ENCODE results near the gene ASIP. TPM values are rescaled to one million over a fixed set of nuclear protein-coding genes. Genes with fewer than 3 reads are reported as not detected.

ASIP gene
- total and polyA plus RNA-seq, 2 of the 4 experiments (the other 2 are of a cell fraction) = not detected

DNA sequence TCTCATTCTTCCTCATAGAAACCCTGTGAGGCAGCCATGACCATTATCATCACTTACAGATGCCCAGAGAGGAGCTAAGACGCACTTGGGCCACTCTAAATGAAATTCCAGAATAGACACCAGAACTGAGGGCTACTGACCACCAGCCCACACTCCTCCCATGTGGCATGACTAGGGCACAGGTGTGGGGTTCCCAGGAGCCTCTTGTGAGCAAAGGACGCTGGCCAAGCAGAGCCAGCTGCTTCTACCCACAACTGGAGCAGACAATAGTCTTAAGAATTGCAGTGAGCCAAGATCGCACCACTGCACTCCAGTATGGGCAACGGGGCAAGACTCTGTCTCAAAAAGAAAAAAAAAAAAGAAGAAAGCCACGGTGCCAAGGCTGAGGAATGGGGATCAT lies 51.9 kb downstream of the ASIP start:
- no peak overlapping the region for H3K23ac ChIP-seq (ENCODE audit: low read depth, low read length)
- no peak for TF ChIP-seq BHLHE40 (IDR thresholded peaks at IDR 0.05; ENCODE audit: low read depth, low read length)
- no peak for TF ChIP-seq MAFK (IDR thresholded peaks at IDR 0.05; ENCODE audit: low read depth, low read length)
- no peak for TF ChIP-seq SMC3 (IDR thresholded peaks at IDR 0.05; ENCODE audit: low read depth, low read length)
- TF ChIP-seq NFE2L2 (IDR thresholded peaks at IDR 0.05; ENCODE audit: low read depth, low read length) = no peak
- TF ChIP-seq RCOR1 (IDR thresholded peaks at IDR 0.05; ENCODE audit: insufficient replicate concordance, low read length) = no peak
- TF ChIP-seq, protein P1, sequence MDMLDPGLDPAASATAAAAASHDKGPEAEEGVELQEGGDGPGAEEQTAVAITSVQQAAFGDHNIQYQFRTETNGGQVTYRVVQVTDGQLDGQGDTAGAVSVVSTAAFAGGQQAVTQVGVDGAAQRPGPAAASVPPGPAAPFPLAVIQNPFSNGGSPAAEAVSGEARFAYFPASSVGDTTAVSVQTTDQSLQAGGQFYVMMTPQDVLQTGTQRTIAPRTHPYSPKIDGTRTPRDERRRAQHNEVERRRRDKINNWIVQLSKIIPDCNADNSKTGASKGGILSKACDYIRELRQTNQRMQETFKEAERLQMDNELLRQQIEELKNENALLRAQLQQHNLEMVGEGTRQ (IDR thresholded peaks at IDR 0.05; ENCODE audit: low read depth, low read length) = no peak
- no peak for TF ChIP-seq MXI1 (IDR thresholded peaks at IDR 0.05; ENCODE audit: borderline replicate concordance, low read depth, low read length)
- no peak for TF ChIP-seq CHD1 (IDR thresholded peaks at IDR 0.05; ENCODE audit: low read depth, low read length)
- no peaks in the 10 kb centered on the region for H3K4me1 ChIP-seq (ENCODE audit: control insufficient read depth, insufficient read depth, low read length)
- WGBS, 2 experiments (ENCODE audit: extremely low coverage in 2 of 2, insufficient read length in 1 of 2) = 100% methylated on average over 1 of the region's 5 CpGs; no CpG with 5 or more reads in 1 of the 2 experiments
- no peak overlapping the region for H3K14ac ChIP-seq (replicated peaks; ENCODE audit: low read depth, low read length)
- H3K4me3 ChIP-seq (ENCODE audit: insufficient read depth, low read depth, low read length) = no peak overlapping the region
- no peak overlapping the region for H3K4me2 ChIP-seq (ENCODE audit: low read depth, low read length)
- H2BK15ac ChIP-seq (ENCODE audit: low read depth, low read length) = no peak overlapping the region
- no peak overlapping the region for H3K4ac ChIP-seq (ENCODE audit: low read depth, low read length)
- H2BK5ac ChIP-seq (ENCODE audit: low read depth, low read length, poor library complexity, severe bottlenecking) = no peak overlapping the region
- H4K20me1 ChIP-seq (ENCODE audit: insufficient read depth, low read length) = peaks cover 36% of the 10 kb centered on the region; the same call in 1 of the 2 replicates
- H3K79me1 ChIP-seq (ENCODE audit: low read depth in 1 of 2, low read length in 2 of 2) = peaks cover 22 to 48% of the 10 kb centered on the region in 2 experiments
- H2AK5ac ChIP-seq (ENCODE audit: low read depth, low read length) = no peak overlapping the region
- peaks cover 55% of the 10 kb centered on the region for H3K36me3 ChIP-seq (ENCODE audit: control insufficient read depth, insufficient read depth, low read length)
- H2BK20ac ChIP-seq (ENCODE audit: low read depth, low read length) = no peak overlapping the region
- intact Hi-C loops (cut with micrococcal nuclease) (no loop called here), dilution Hi-C loops (cut with HindIII; ENCODE audit: low sequenced_read_pairs, unreplicated experiment) (no loop called here), in situ Hi-C loops (cut with MboI; ENCODE audit: low sequenced_read_pairs) (no loop called here)
- H2BK120ac ChIP-seq (ENCODE audit: low read depth, low read length) = no peak overlapping the region
- DNase-seq = no peak
- BruUV-seq (replicated peaks) = no TSS peak
- H3K56ac ChIP-seq (ENCODE audit: extremely low read depth, insufficient read depth, low read length) = no peak overlapping the region
- H3K18ac ChIP-seq (ENCODE audit: low read depth, low read length) = no peak overlapping the region
- H3K9me3 ChIP-seq (ENCODE audit: control insufficient read depth, insufficient read depth, low read length) = no peaks in the 10 kb centered on the region
- no peak overlapping the region for H2AFZ ChIP-seq (replicated peaks; ENCODE audit: low read length, poor library complexity)
- no peak overlapping the region for H4K8ac ChIP-seq (ENCODE audit: low read depth in 2 of 2, low read length in 2 of 2)
- ChIA-PET CTCF (no interaction called here), POLR2A (ENCODE audit: unreplicated experiment) (no interaction called here)
- no peak for ATAC-seq (ENCODE audit: low read depth)
- H4K91ac ChIP-seq (ENCODE audit: insufficient read depth, low read depth, low read length) = no peak overlapping the region
- no peak overlapping the region for H3K9ac ChIP-seq (ENCODE audit: low read depth, low read length)
- 0 out of 2 replicates have a peak, but pooled peaks cover 3% of the 10 kb centered on the region for H3K9me1 ChIP-seq (ENCODE audit: insufficient read depth, low read length)
- no peak overlapping the region for H3K27ac ChIP-seq (ENCODE audit: insufficient read depth, low read length)
- H4K5ac ChIP-seq (ENCODE audit: low read depth, low read length) = no peak overlapping the region
- no peaks in the 10 kb centered on the region for H3K27me3 ChIP-seq (ENCODE audit: control insufficient read depth, insufficient read depth, low read length)
- no peak overlapping the region for H2AK9ac ChIP-seq (replicated peaks; ENCODE audit: low read depth, low read length, poor library complexity)
